Aorta (tissue), 5 donors: Measurements from ENCODE around the gene GARIN5A. TPM values are rescaled to one million over a fixed set of nuclear protein-coding genes. Genes with fewer than 3 reads are reported as not detected.
"Not testable (repeated sequence)": the region's sequence is repeated elsewhere in the genome, so short reads cannot be mapped to it uniquely, and the experiment has no call there.

Source experiments
- ATAC-seq: fragments of 200-7000 bp; cut with Tn5 transposase; one replicate; pipeline ENCODE4 v1.9.1; 2022; ENCODE audit warnings: moderate library complexity; ENCODE audit not compliant: low FRiP score
- DNase-seq, 2 donors: peaks; one replicate each; pipeline ENCODE4 v3.0.0-alpha.2; 2020
- H3K27ac ChIP-seq, 2 donors: one replicate each; pipeline ENCODE4 v1.5.1; 2013; ENCODE audit warnings: low read length in 2 of 2, mild to moderate bottlenecking in 2 of 2, moderate library complexity in 2 of 2, control low read depth in 1 of 2, inconsistent platforms in 1 of 2, low read depth in 1 of 2
- H3K27me3 ChIP-seq, 2 donors: one replicate each; pipeline ENCODE4 v1.6.1; 2013; ENCODE audit warnings: control low read depth in 1 of 2, low read length in 1 of 2, mild to moderate bottlenecking in 1 of 2, moderate library complexity in 1 of 2; ENCODE audit not compliant: insufficient read depth in 2 of 2, control insufficient read depth in 1 of 2
- H3K36me3 ChIP-seq, 2 donors: one replicate each; pipeline ENCODE4 v1.6.1; 2013; ENCODE audit warnings: control low read depth in 1 of 2, low read length in 1 of 2, mild to moderate bottlenecking in 1 of 2; ENCODE audit not compliant: insufficient read depth in 2 of 2, control insufficient read depth in 1 of 2
- H3K4me1 ChIP-seq, 2 donors: one replicate each; pipeline ENCODE4 v1.6.1; 2013; ENCODE audit warnings: low read length in 2 of 2, control low read depth in 1 of 2, mild to moderate bottlenecking in 1 of 2, moderate library complexity in 1 of 2; ENCODE audit not compliant: insufficient read depth in 2 of 2, control insufficient read depth in 1 of 2
- H3K4me3 ChIP-seq, 2 donors: one replicate each; pipeline ENCODE4 v1.5.1; 2013; ENCODE audit warnings: low read length in 2 of 2, control low read depth in 1 of 2, mild to moderate bottlenecking in 1 of 2
- H3K9me3 ChIP-seq: one replicate; pipeline ENCODE4 v1.6.1; 2013; ENCODE audit warnings: mild to moderate bottlenecking, low read length; ENCODE audit not compliant: control insufficient read depth
- WGBS, 2 donors: extraction: QIAGEN DNeasy Blood & Tissue Kit; methylation state at CpG; one replicate each; pipeline ENCODE4 v1.1.7; 2013; 5-methylcytosine and 5-hydroxymethylcytosine counted together
- intact Hi-C, 2 donors: fragments of 100-400 bp; cut with DNase I; formaldehyde crosslinking; loops; one replicate each; pipeline versions ENCODE4 v1.14.2 to v1.15.0; 2022
- polyA plus RNA-seq, 2 donors: library from polyadenylated mRNA; stranded (reverse); fragments of 200-250 nt; gene quantifications; one replicate each; pipeline ENCODE4 v1.2.3, GENCODE V29; 2013
- total RNA-seq, 2 donors: library from RNA; stranded (reverse); fragmentation: NEBNext Ultra II Directional; extraction: Animal tissue kit (Norgen Biotek cat#: 25700); gene quantifications; one replicate each; pipeline ENCODE4 v1.2.1, GENCODE V29; 2021
- donor health status: healthy with polysubstance abuse.
- donor health status: Bipolar disorder and iron deficiency.
- donor health status: DM: no; HTN: no; CAD: no.
- donor health status: DM: no; HTN: no; CAD: no.
- donor health status: DM: yes; HTN: yes; CAD: no.

GARIN5A gene
- total and polyA plus RNA-seq, 4 donors, result not detected

DNA sequence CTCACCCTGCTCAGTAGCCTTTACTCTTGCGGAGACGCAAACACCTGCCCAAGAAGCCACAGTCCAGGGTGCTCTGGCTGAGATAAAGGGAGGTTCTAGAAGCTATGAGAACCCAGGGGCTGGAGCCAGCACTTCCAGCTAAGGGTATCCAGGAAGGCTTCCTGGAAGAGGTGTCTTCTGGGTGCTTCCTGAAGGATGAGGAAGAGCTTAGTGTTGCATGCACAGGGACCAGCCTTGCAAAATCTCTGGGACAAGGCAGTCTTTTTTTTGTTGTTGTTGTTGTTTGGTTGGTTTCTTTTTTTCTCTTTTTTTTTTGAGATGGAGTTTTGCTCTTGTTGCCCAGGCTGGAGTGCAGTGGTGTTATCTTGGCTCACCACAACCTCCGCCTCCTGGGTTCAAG lies 23.4 kb downstream of the GARIN5A start:
- WGBS, 2 donors, result 93 to 98% methylated on average over 3 of the region's 3 CpGs
- no peaks in the 10 kb centered on the region for H3K4me1 ChIP-seq
- intact Hi-C loops, result no loop called here
- peaks cover under 1% of the 10 kb centered on the region for H3K9me3 ChIP-seq
- ATAC-seq (no peak), DNase-seq (no peak)
- H3K4me3 ChIP-seq, result no peak overlapping the region
- no peak overlapping the region for H3K27ac ChIP-seq
- H3K36me3 ChIP-seq, result no peaks in the 10 kb centered on the region
- H3K27me3 ChIP-seq, result no peaks in the 10 kb centered on the region

DNA sequence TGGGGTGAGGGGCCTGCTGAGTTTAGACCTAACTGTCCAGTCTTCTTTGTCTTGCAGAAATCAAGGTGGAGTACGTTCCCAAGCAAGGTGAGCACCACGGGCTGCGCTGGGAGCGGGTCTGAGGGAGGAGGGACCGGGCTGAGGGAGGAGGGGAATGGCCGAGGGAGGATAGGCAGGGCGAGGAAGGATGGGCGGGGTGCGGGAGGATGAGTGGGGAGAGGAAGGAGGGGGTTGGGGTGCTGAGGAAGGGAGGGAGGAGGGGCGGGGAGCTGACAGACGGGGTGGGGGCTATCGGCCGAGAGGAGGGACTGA lies 25.5 kb downstream of the GARIN5A start:
- no peak for ATAC-seq
- Histone ChIP-seq H3K27me3 (no peaks in the 10 kb centered on the region), H3K4me1 (no peaks in the 10 kb centered on the region), H3K36me3 (no peaks in the 10 kb centered on the region), H3K27ac (no peak overlapping the region), H3K4me3 (no peak overlapping the region), H3K9me3 (peaks cover 3% of the 10 kb centered on the region)
- intact Hi-C loops, result no loop called here
- DNase-seq, result no peak
- WGBS, 2 donors, result 54 to 68% methylated on average over 13 of the region's 13 CpGs

DNA sequence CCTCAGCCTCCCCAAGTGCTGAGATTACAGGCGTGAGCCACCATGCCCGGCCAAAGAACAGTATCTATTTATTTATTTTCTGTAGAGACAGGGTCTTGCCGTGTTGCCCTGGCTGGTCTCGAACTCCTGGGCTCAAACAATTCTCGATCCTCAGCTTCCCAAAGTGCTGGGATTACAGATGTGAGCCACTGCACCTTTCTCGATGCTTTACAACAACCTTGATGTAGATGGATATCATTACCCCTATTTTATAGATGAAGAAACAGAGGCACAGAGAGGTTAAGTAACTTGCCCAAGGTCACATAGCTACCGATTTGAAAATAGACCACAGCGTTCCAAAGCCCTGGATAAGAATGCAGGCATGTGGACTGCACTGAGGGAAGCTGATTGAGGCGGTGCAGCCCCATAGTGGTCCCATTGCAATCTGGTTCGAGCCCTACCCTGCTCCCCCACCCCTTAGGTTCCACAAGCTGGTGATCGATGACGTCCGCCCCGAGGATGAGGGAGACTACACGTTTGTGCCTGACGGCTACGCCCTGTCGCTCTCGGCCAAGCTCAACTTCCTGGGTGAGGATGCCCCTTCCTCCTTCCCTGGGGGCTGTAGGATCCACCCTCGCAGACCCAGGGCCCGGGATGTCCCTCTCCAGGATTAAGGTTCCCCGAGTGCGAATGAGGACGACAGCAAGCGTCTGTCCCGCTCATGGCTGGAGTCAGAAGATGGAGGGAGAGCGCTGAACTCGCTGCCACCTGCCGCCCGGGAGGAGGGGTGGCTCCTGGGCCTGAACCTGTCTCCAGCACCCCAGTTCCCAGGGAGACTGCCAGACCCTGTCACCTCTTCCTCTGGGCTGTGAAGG lies 26.1 kb downstream of the GARIN5A start:
- no peaks in the 10 kb centered on the region for H3K4me1 ChIP-seq
- no peak for ATAC-seq
- no peak overlapping the region for H3K27ac ChIP-seq
- peaks cover 3% of the 10 kb centered on the region for H3K9me3 ChIP-seq
- DNase-seq, result no peak
- H3K36me3 ChIP-seq, result no peaks in the 10 kb centered on the region
- intact Hi-C loops, result no loop called here
- 62 to 63% methylated on average over 30 of the region's 30 CpGs for WGBS, 2 donors
- no peaks in the 10 kb centered on the region for H3K27me3 ChIP-seq
- H3K4me3 ChIP-seq, result no peak overlapping the region

DNA sequence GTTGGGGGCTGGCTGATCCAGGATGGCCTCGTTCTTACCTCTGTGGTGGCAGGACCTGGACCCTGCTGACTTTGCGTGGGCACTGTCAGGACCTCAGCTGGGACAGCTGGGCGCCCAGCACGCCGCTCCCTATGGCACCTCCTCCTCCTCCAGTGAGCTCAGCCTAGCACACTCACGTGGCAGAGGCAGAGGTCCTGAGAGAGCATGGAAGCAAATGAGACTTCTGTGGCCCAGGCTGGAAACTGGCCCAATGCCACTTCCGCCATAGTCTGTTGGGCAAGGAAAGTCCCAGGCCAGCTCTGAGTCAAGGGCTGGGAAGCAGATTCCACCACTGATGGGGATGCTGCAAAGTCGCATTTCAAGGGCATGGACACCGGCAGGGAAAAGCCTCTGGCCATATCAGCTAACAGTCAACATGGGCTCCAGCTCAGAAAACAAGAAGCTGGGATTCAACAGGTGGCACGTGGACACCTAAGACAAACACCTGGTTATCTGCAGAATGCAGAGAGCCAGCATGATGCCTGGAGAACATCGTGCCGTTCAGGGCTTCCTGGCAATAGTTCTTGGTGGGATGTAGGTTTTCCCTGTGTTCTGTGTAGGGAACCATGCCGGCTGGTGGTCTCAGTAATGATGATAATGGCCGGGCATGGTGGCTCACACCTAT lies 27.3 kb downstream of the GARIN5A start:
- Histone ChIP-seq H3K36me3 (no peaks in the 10 kb centered on the region), H3K27ac (no peak overlapping the region), H3K4me1 (no peaks in the 10 kb centered on the region), H3K9me3 (peaks cover 3% of the 10 kb centered on the region), H3K4me3 (no peak overlapping the region), H3K27me3 (no peaks in the 10 kb centered on the region)
- 82% methylated on average over 14 of the region's 14 CpGs for WGBS, 2 donors
- DNase-seq (no peak), ATAC-seq (no peak)
- intact Hi-C loops, result no loop called here

DNA sequence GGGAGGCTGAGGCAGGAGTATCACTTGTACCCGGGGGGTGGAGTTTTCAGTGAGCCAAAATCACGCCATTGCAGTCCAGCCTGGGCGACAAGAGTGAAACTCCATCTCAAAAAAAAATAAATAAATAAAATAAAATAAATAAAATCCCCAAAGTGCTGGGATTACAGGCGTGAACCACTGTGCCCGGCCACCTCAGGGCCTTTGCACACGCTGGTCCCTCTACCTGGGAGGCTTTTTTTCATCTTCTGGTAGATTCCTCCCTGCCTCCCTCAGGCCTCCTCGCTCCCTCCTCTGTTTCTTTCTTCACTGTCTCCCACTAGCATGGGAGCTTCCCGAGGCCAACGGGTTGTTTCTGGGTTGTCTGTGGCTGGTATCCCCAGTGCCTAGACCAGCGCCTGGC lies 28.9 kb downstream of the GARIN5A start:
- DNase-seq, result no peak
- H3K4me3 ChIP-seq, result no peak overlapping the region
- WGBS, 2 donors, result 95 to 96% methylated on average over 10 of the region's 10 CpGs
- H3K36me3 ChIP-seq, result no peaks in the 10 kb centered on the region
- H3K27me3 ChIP-seq, result no peaks in the 10 kb centered on the region
- H3K27ac ChIP-seq, result no peak overlapping the region
- ATAC-seq, result no peak
- peaks cover 3% of the 10 kb centered on the region for H3K9me3 ChIP-seq
- intact Hi-C loops, result no loop called here
- no peaks in the 10 kb centered on the region for H3K4me1 ChIP-seq

DNA sequence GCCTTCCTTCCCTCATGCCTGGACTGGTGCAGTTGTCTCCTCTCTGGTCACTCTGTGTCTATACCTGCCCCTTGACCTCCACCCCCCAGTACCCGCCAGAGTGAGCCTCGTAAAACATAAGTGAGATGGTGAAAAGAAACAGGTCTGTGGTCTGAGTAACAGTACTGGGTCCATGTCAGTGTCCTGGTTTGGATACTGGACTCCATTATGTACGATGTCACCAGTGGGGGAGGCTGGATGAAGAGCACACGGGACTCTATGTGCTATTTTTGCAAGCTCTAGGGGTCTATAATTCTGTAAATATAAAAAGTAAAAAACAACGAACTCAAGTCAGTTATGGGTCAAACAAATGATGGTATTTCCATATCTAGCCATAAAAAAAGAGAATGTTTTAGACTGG lies 29.6 kb downstream of the GARIN5A start:
- WGBS, 2 donors, result 76 to 79% methylated on average over 5 of the region's 5 CpGs
- no peak overlapping the region for H3K4me3 ChIP-seq
- intact Hi-C loops, result no loop called here
- no peaks in the 10 kb centered on the region for H3K36me3 ChIP-seq
- H3K27me3 ChIP-seq, result no peaks in the 10 kb centered on the region
- peaks cover 3% of the 10 kb centered on the region for H3K9me3 ChIP-seq
- DNase-seq (no peak), ATAC-seq (no peak)
- H3K4me1 ChIP-seq, result no peaks in the 10 kb centered on the region
- no peak overlapping the region for H3K27ac ChIP-seq

DNA sequence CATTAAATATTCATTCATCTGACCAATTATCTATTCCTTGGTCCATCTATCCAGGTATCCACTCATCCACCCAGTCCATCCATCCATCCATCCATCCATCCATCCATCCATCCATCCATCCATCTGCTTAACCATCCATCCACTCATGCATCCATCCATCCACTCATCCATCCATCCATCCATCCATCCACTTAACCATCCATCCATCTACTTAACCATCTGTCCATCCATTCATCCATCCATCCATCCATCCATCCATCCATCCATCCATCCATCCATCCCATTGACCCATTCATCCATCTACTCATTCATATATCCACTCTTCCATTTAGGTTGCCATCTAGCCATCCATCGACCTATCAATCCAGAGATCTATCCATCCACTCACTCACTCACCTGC lies 32.6 kb downstream of the GARIN5A start:
- Histone ChIP-seq H3K27ac (no peak overlapping the region), H3K4me3 (no peak overlapping the region), H3K4me1 (no peaks in the 10 kb centered on the region), H3K27me3 (no peaks in the 10 kb centered on the region), H3K36me3 (no peaks in the 10 kb centered on the region), H3K9me3 (peaks cover 3% of the 10 kb centered on the region)
- no peak for DNase-seq
- no peak for ATAC-seq
- intact Hi-C loops, result no loop called here
- WGBS, 2 donors, result 67 to 83% methylated on average over 1 of the region's 1 CpG

DNA sequence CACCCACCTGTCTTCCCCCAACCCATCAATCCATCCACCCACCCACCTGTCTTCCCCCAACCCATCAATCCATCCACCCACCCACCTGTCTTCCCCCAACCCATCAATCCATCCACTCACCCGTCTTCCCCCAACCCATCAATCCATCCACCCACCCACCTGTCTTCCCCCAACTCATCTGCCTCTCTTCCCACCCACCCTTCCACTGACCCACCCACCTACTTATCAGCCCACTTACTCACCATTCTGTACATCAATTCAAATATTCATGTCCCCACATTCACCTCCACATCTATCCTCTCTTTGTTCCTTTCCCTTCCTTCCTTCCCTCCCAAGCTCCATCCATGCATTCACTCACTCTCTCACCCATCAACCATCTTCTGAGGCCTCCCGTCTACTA lies 37.5 kb downstream of the GARIN5A start:
- intact Hi-C loops, H3K36me3 ChIP-seq, H3K4me1 ChIP-seq, H3K27me3 ChIP-seq, ATAC-seq, H3K27ac ChIP-seq, DNase-seq, H3K9me3 ChIP-seq, H3K4me3 ChIP-seq: not testable (repeated sequence)
- WGBS, 2 donors, result 55 to 57% methylated on average over 2 of the region's 2 CpGs

DNA sequence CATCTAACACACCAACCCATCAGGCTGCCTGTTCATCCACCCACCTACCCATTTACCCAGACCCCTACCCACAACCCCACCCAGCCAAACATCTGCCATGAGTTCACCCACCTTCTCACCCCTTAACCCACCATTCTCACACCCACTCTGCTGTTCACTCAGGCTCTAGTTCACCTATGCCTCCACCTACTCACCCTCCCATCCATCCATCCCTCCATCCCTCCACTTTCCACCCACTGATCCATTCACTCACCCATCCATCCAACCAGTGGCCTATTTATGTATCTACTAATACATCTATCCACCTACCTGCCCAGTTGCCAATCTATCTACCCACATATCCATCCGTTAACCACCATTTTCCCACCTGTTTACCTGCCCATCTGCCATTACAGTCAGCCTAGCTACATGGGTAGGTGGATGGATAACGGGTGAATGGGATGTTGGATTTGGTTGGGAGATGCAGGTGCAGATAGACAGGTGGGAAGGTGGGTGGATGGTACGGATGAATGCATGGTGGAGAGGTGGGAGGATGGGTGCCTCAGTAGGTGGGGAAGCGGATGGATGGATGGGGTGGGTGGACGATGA lies 38.7 kb downstream of the GARIN5A start:
- 90% methylated on average over 5 of the region's 5 CpGs for WGBS, 2 donors
- Histone ChIP-seq H3K27ac (no peak overlapping the region), H3K27me3 (no peaks in the 10 kb centered on the region), H3K4me1 (no peaks in the 10 kb centered on the region), H3K9me3 (no peaks in the 10 kb centered on the region), H3K36me3 (no peaks in the 10 kb centered on the region), H3K4me3 (no peak overlapping the region)
- ATAC-seq (no peak), DNase-seq (no peak)
- intact Hi-C loops, result no loop called here
